HG02571 (cell line): ENCODE results near the gene RNASE1.

ENCODE experiments used
- ATAC-seq: cut with Tn5 transposase; IDR thresholded peaks from one replicate; pipeline ENCODE4 v1.9.1; 2021; ENCODE audit warnings: mild to moderate bottlenecking, moderate library complexity; ENCODE audit not compliant: unreplicated experiment

Gene RNASE1

GRCh38 chr14:20809917-20810316, 7.3 kb upstream of the RNASE1 start:
- ATAC-seq = no peak

GRCh38 chr14:20808162-20808483, 5.5 kb upstream of the RNASE1 start:
- no peak for ATAC-seq

GRCh38 chr14:20807304-20808161, 4.9 kb upstream of the RNASE1 start:
- no peak for ATAC-seq

GRCh38 chr14:20805485-20805884, 2.8 kb upstream of the RNASE1 start:
- ATAC-seq = no peak

- no peak for ATAC-seq
Observed at GRCh38 chr14:20803223-20803622, 579 bp upstream of the RNASE1 start.

- no peak for ATAC-seq
Observed at GRCh38 chr14:20801726-20802125, 918 bp downstream of the RNASE1 start.

GRCh38 chr14:20799892-20800544, 2.6 kb downstream of the RNASE1 start:
- no peak for ATAC-seq

GRCh38 chr14:20799456-20799891, 3.2 kb downstream of the RNASE1 start:
- no peak for ATAC-seq

- ATAC-seq = no peak
Observed at GRCh38 chr14:20798932-20799331, 3.7 kb downstream of the RNASE1 start.

- no peak for ATAC-seq
Observed at GRCh38 chr14:20798318-20798717, 4.3 kb downstream of the RNASE1 start.

GRCh38 chr14:20797164-20797563, 5.5 kb downstream of the RNASE1 start:
- no peak for ATAC-seq

- ATAC-seq = no peak
Observed at GRCh38 chr14:20794644-20795369, 7.8 kb downstream of the RNASE1 start.

GRCh38 chr14:20792556-20792955, 10.1 kb downstream of the RNASE1 start:
- no peak for ATAC-seq

- ATAC-seq = no peak
Observed at GRCh38 chr14:20791597-20791996, 11.0 kb downstream of the RNASE1 start.

- no peak for ATAC-seq
Observed at GRCh38 chr14:20791187-20791586, 11.5 kb downstream of the RNASE1 start.

- no peak for ATAC-seq
Observed at GRCh38 chr14:20790464-20791116, 12.1 kb downstream of the RNASE1 start.

- ATAC-seq = no peak
Observed at GRCh38 chr14:20789230-20789813, 13.3 kb downstream of the RNASE1 start.

- ATAC-seq = no peak
Observed at GRCh38 chr14:20787025-20787424, 15.6 kb downstream of the RNASE1 start.

- no peak for ATAC-seq
Observed at GRCh38 chr14:20782280-20782890, 20.3 kb downstream of the RNASE1 start.

GRCh38 chr14:20781803-20782202, 20.8 kb downstream of the RNASE1 start:
- no peak for ATAC-seq
